ENCODE measurements around the gene CMTM8. TPM values are rescaled to one million over a fixed set of nuclear protein-coding genes. Genes with fewer than 3 reads are reported as not detected.
A peak's percentile ranks its signal among the peaks of the same experiment; 100 is the strongest.

Gene CMTM8
- total RNA-seq, 1 donor from 2014 or later = 5.1 TPM

DNA sequence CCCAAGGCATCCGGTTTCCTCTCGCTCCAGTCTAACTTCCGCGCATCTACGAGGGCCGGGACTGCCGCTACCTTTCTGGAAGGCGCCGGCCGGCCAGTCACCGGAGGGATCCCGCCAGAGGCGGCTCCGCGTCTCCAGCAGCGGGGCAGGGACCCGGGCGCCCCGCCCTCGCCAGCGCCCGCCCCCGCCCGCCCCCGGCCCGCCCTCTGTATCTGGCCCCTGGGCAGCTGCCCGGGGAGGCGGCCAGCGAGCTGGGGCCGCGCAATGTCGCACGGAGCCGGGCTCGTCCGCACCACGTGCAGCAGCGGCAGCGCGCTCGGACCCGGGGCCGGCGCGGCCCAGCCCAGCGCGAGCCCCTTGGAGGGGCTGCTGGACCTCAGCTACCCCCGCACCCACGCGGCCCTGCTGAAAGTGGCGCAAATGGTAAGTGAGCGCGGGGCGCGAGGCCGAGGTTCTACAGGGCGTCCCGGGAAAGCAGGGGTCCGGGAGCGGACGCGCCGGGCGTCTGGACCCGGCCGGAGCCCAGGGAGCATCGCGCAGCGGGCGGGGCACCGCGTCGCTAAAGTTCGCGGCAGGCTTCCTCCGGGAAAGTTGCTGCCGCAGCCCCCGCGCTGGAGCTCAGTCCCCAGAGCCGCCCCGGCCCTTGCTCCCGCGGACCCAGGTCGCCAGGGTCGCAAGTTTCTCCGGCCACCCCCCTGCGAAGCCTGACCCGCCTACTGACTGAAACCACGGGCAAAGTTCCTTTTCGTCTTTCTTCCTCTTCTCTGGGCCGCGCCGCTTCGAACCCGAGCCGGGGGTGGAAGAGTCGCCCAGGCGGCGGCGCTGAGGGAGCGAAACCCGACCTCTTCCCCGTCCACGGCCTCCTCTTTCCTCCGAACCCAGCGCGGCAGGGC, 153.4 kb downstream of the CMTM8 start, which contains the start of gene CMTM7:
CMTM7 (plus strand) TSS at position 211 of the 893 bp plus-strand sequence; CDS start at position 265, 54 bp downstream.
- Mint-ChIP-seq H3K27ac (ENCODE audit: unreplicated experiment) (peak within 1 kb of the TSS; percentile 96), H3K27me3 (ENCODE audit: unreplicated experiment) (no peaks in the 10 kb centered on the region), H3K4me3 (ENCODE audit: unreplicated experiment) (peak within 1 kb of the TSS; percentile 97), H3K9me3 (ENCODE audit: unreplicated experiment) (no peaks in the 10 kb centered on the region), H3K36me3 (ENCODE audit: unreplicated experiment) (no peaks in the 10 kb centered on the region), H3K4me1 (ENCODE audit: unreplicated experiment) (peaks cover 26% of the 10 kb centered on the region)
- peak; percentile 86 for DNase-seq (ENCODE audit: extremely low spot score, unreplicated experiment)
- TF ChIP-seq, protein P1, sequence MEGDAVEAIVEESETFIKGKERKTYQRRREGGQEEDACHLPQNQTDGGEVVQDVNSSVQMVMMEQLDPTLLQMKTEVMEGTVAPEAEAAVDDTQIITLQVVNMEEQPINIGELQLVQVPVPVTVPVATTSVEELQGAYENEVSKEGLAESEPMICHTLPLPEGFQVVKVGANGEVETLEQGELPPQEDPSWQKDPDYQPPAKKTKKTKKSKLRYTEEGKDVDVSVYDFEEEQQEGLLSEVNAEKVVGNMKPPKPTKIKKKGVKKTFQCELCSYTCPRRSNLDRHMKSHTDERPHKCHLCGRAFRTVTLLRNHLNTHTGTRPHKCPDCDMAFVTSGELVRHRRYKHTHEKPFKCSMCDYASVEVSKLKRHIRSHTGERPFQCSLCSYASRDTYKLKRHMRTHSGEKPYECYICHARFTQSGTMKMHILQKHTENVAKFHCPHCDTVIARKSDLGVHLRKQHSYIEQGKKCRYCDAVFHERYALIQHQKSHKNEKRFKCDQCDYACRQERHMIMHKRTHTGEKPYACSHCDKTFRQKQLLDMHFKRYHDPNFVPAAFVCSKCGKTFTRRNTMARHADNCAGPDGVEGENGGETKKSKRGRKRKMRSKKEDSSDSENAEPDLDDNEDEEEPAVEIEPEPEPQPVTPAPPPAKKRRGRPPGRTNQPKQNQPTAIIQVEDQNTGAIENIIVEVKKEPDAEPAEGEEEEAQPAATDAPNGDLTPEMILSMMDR (IDR thresholded peaks at IDR 0.05) = no peak

GRCh38 chr3:32392536-32393302, 154.2 kb downstream of the CMTM8 start:
- Mint-ChIP-seq H3K27ac (ENCODE audit: unreplicated experiment) (peak overlapping the region; percentile 96), H3K4me1 (ENCODE audit: unreplicated experiment) (peaks cover 26% of the 10 kb centered on the region), H3K9me3 (ENCODE audit: unreplicated experiment) (no peaks in the 10 kb centered on the region), H3K4me3 (ENCODE audit: unreplicated experiment) (peak overlapping the region; percentile 97), H3K36me3 (ENCODE audit: unreplicated experiment) (no peaks in the 10 kb centered on the region), H3K27me3 (ENCODE audit: unreplicated experiment) (no peaks in the 10 kb centered on the region)
- TF ChIP-seq, protein P1 (IDR thresholded peaks at IDR 0.05) = no peak
- DNase-seq (ENCODE audit: extremely low spot score, unreplicated experiment) = no peak

DNA sequence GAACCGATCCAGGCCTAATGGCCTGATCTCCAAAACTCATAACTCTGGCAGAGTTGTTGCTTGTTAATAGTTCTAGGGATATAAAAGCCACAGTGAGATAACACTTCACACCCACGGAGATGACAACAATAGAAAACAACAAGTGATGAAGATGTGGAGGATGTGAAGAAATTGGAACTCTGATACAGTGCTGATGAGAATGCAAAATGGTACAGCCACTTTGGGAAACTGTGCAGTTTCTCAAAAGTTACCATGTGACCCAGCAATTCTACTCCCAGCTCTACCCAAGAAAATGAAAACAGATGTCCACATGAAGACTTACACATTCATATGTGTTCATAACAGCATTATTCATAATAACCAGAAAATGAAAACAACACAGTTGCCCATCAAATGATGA, 157.0 kb downstream of the CMTM8 start:
- Mint-ChIP-seq H3K27me3 (ENCODE audit: unreplicated experiment) (no peaks in the 10 kb centered on the region), H3K4me1 (ENCODE audit: unreplicated experiment) (peaks cover 32% of the 10 kb centered on the region), H3K4me3 (ENCODE audit: unreplicated experiment) (no peak overlapping the region), H3K27ac (ENCODE audit: unreplicated experiment) (no peak overlapping the region), H3K36me3 (ENCODE audit: unreplicated experiment) (no peaks in the 10 kb centered on the region), H3K9me3 (ENCODE audit: unreplicated experiment) (no peaks in the 10 kb centered on the region)
- DNase-seq (ENCODE audit: extremely low spot score, unreplicated experiment) = no peak
- TF ChIP-seq, protein P1 (IDR thresholded peaks at IDR 0.05) = no peak

DNA sequence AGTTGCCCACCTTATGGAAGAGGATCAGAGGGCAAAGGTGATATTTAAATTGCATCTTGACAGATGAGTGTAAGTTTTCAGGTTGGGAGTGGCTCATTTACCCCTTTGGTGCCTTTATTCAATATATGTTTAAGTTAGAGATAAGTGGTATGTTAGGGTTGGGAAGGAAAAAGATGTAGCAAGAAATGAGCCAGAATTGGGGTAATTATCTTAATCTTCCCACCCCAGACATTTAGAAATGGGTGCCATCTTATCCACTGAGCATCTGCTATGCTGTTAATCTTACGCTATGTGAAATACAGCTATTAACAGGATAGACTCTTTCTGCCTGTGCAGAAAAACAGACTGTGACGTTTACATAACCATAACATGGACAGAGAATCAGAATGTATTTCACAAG, 159.5 kb downstream of the CMTM8 start:
- no peaks in the 10 kb centered on the region for H3K9me3 Mint-ChIP-seq (ENCODE audit: unreplicated experiment)
- TF ChIP-seq, protein P1 (IDR thresholded peaks at IDR 0.05) = no peak
- no peaks in the 10 kb centered on the region for H3K36me3 Mint-ChIP-seq (ENCODE audit: unreplicated experiment)
- H3K27me3 Mint-ChIP-seq (ENCODE audit: unreplicated experiment) = no peaks in the 10 kb centered on the region
- DNase-seq (ENCODE audit: extremely low spot score, unreplicated experiment) = no peak
- H3K27ac Mint-ChIP-seq (ENCODE audit: unreplicated experiment) = no peak overlapping the region
- H3K4me1 Mint-ChIP-seq (ENCODE audit: unreplicated experiment) = peaks cover 31% of the 10 kb centered on the region
- no peak overlapping the region for H3K4me3 Mint-ChIP-seq (ENCODE audit: unreplicated experiment)

GRCh38 chr3:32398531-32398930, 160.1 kb downstream of the CMTM8 start:
- Mint-ChIP-seq H3K27ac (ENCODE audit: unreplicated experiment) (no peak overlapping the region), H3K36me3 (ENCODE audit: unreplicated experiment) (no peaks in the 10 kb centered on the region), H3K9me3 (ENCODE audit: unreplicated experiment) (no peaks in the 10 kb centered on the region), H3K4me3 (ENCODE audit: unreplicated experiment) (no peak overlapping the region), H3K4me1 (ENCODE audit: unreplicated experiment) (peaks cover 25% of the 10 kb centered on the region), H3K27me3 (ENCODE audit: unreplicated experiment) (no peaks in the 10 kb centered on the region)
- TF ChIP-seq, protein P1 (IDR thresholded peaks at IDR 0.05) = no peak
- no peak for DNase-seq (ENCODE audit: extremely low spot score, unreplicated experiment)
